Skeletal muscle satellite cell (primary cell): ENCODE data around the gene MOB3A.

Experiments
- H3K27me3 ChIP-seq: 2 replicates; pipeline ENCODE4 v1.7.0; 2013; ENCODE audit warnings: low read length; ENCODE audit not compliant: control insufficient read depth, insufficient read depth
- H3K36me3 ChIP-seq: 2 replicates; pipeline ENCODE4 v1.7.0; 2013; ENCODE audit warnings: mild to moderate bottlenecking, control low read depth, low read length; ENCODE audit not compliant: insufficient read depth
- H3K4me1 ChIP-seq: 2 replicates; pipeline ENCODE4 v1.7.0; 2013; ENCODE audit warnings: low read length; ENCODE audit not compliant: control insufficient read depth, insufficient read depth
- H3K4me2 ChIP-seq: 2 replicates; pipeline ENCODE4 v1.7.0; 2013; ENCODE audit warnings: mild to moderate bottlenecking, low read length
- H3K4me3 ChIP-seq: 2 replicates; pipeline ENCODE4 v1.7.0; 2013; ENCODE audit warnings: low read length
- H3K9ac ChIP-seq: 2 replicates; pipeline ENCODE4 v1.7.0; 2013; ENCODE audit warnings: mild to moderate bottlenecking, low read depth, low read length, moderate library complexity
- H3K9me3 ChIP-seq: replicated peaks from 2 replicates; pipeline ENCODE4 v1.7.0; 2013; ENCODE audit warnings: mild to moderate bottlenecking, control low read depth, low read length

Gene MOB3A

DNA sequence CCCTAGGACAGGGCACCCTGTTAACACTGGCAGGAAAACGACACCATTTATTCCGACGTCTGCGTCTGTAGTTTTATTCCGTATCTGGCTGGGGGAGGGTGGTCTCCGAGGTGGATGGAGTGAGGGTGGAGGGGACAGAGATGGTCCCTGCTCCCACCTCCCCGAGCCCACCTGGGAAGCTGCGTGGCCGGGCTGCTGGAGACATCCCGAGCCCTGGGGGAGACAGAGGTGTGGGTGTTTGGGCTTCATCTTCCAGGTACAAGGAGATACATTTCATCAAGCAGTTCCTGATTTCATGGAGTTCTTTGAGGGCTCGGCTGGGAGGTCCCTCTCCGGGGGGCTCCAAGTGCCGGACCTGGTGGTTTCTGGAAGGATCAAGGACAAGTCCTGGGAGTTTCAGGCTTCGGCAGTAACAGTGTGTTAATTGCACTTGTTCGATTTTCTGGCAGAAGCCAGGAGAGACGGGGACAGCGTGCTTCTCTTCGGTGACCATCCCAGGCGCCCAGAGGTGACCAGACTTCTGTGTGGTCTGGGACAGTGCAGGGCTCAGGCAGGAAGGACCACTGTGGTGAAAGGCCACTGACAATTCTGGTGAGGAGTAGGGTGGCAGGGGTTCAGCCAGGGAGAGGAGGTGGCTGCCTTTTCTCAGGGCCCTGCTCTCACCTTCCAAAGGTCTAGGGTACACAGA is 25.0 kb downstream of the MOB3A start:
- H3K4me1 ChIP-seq = no peaks in the 10 kb centered on the region

GRCh38 chr19:2070436-2070827 is 25.7 kb downstream of the MOB3A start:
- peaks cover 32% of the 10 kb centered on the region for H3K36me3 ChIP-seq
- H3K9ac ChIP-seq = no peak overlapping the region
- no peaks in the 10 kb centered on the region for H3K27me3 ChIP-seq
- no peak overlapping the region for H3K4me2 ChIP-seq
- H3K4me3 ChIP-seq = no peak overlapping the region
- no peaks in the 10 kb centered on the region for H3K4me1 ChIP-seq
- no peaks in the 10 kb centered on the region for H3K9me3 ChIP-seq

More for the DNA sequence above, 25.0 kb downstream of the MOB3A start:
- H3K4me3 ChIP-seq = no peak overlapping the region
- H3K36me3 ChIP-seq = peaks cover 34% of the 10 kb centered on the region
- H3K9me3 ChIP-seq = no peaks in the 10 kb centered on the region
- H3K9ac ChIP-seq = no peak overlapping the region
- H3K27me3 ChIP-seq = no peaks in the 10 kb centered on the region
- H3K4me2 ChIP-seq = no peak overlapping the region

DNA sequence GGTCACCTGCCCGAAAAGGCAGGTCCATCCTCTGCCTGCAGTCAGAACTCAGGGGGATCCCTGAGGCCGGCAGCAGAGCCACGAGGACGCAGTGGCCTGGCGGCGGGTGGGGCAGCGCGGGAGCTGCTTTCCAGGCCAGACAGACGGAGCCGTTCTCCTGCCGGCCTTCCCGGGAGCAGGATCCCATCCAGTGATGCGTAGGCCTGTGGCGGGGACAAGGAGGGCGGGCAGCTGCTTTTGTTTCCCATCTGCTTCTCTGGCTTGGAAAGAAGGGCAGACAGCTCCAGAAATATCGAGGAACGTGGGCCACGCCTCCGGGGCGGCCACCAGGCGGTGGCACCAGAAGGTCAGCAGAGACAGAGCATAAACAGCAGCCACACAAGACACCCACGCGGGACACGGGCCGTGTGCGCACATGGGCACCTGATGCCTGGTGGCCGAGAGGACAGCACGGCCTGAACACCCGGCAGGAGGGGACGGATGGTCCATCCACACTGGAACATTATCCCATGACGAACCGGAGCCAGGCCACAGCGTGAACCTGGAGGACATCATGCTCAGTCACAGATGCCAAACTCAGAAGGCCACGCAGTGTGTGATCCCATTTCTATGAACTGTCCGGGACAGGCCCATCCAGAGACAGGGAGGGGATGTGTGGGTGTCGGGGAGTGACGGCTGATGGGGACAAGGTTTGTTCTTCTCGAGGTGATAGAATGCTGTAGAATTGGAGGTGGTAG is 31.2 kb downstream of the MOB3A start:
- peak overlapping the region; percentile 42 for H3K9ac ChIP-seq

DNA sequence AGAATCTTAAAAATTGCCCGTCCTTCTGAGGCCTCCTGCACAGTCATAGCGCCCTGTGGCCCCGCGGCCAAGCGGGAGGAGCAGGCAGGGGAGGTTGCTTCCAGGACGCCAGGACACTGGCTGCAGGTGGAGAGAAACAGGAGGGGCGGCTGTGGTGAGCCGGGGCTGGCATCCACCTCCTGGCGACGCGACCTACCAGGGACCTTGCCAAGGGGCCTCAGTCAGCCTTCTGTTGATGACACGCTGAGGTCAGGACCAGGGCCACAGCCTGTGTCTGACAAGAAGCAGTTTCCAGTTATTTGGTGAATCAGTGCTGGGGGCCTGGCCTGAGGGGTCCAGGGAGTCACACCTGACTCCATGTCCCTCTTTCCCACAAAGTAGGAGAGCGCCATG is 31.7 kb downstream of the MOB3A start:
- H3K36me3 ChIP-seq = no peaks in the 10 kb centered on the region
- no peaks in the 10 kb centered on the region for H3K27me3 ChIP-seq
- peak overlapping the region; percentile 42 for H3K9ac ChIP-seq
- peaks cover 37% of the 10 kb centered on the region for H3K4me1 ChIP-seq
- peak overlapping the region; percentile 11 for H3K4me3 ChIP-seq
- peak overlapping the region; percentile 65 for H3K4me2 ChIP-seq
- no peaks in the 10 kb centered on the region for H3K9me3 ChIP-seq

More for the DNA sequence above, 31.2 kb downstream of the MOB3A start:
- Histone ChIP-seq H3K4me2 (peak overlapping the region; percentile 65), H3K27me3 (no peaks in the 10 kb centered on the region), H3K36me3 (no peaks in the 10 kb centered on the region), H3K4me3 (peak overlapping the region; percentile 11), H3K9me3 (no peaks in the 10 kb centered on the region), H3K4me1 (peaks cover 32% of the 10 kb centered on the region)

DNA sequence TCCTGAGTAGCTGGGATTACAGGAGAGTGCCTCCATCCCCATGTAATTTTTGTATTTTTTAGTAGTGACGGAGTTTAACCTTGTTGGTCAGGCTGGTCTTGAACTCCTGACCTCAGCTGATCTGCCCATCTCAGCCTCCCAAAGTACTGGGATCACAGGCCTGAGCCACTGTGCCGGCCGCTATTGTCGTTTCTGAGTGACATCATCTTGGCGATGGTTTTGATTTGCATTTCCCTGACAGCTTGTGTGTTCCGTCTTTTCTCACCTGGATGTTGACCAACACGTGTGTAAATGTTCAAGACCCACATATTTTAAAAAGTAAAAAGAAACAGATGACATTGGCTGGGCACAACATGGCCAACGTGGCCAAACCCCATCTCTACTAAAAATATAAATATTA is 32.3 kb downstream of the MOB3A start:
- Histone ChIP-seq H3K4me1 (peaks cover 43% of the 10 kb centered on the region), H3K9me3 (no peaks in the 10 kb centered on the region), H3K27me3 (no peaks in the 10 kb centered on the region), H3K9ac (no peak overlapping the region), H3K36me3 (no peaks in the 10 kb centered on the region), H3K4me3 (no peak overlapping the region), H3K4me2 (no peak overlapping the region)

GRCh38 chr19:2062770-2063169 is 33.4 kb downstream of the MOB3A start:
- peaks cover 46% of the 10 kb centered on the region for H3K4me1 ChIP-seq
- H3K9me3 ChIP-seq = no peaks in the 10 kb centered on the region
- no peak overlapping the region for H3K4me2 ChIP-seq
- no peak overlapping the region for H3K4me3 ChIP-seq
- H3K27me3 ChIP-seq = no peaks in the 10 kb centered on the region
- H3K36me3 ChIP-seq = no peaks in the 10 kb centered on the region
- H3K9ac ChIP-seq = no peak overlapping the region

DNA sequence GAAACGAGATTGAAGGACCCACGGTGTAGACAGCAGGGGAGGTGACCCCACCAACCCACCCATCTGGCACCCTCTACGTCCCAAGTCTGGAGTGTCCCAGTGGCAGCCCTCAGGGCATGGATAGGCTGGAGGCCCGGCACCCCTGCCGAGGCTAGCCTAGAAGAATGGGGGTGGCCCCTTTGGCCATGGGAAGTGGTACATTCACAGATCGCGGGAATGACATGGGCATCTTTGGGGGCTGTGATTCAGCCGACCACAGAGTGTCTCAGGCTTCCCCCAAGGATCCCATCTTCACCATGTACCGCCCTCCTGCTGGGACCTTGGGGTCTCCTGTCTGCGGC is 33.8 kb downstream of the MOB3A start:
- no peaks in the 10 kb centered on the region for H3K9me3 ChIP-seq
- peak overlapping the region; percentile 93 for H3K4me2 ChIP-seq
- no peak overlapping the region for H3K4me3 ChIP-seq
- H3K9ac ChIP-seq = no peak overlapping the region
- no peaks in the 10 kb centered on the region for H3K27me3 ChIP-seq
- H3K4me1 ChIP-seq = peaks cover 46% of the 10 kb centered on the region
- H3K36me3 ChIP-seq = no peaks in the 10 kb centered on the region

GRCh38 chr19:2061495-2062388 is 34.4 kb downstream of the MOB3A start:
- Histone ChIP-seq H3K36me3 (no peaks in the 10 kb centered on the region), H3K9me3 (no peaks in the 10 kb centered on the region), H3K4me3 (peak overlapping the region; percentile 74), H3K9ac (peak overlapping the region; percentile 91), H3K4me2 (peak overlapping the region; percentile 93), H3K27me3 (no peaks in the 10 kb centered on the region), H3K4me1 (peaks cover 47% of the 10 kb centered on the region)

GRCh38 chr19:2060884-2061494 is 35.1 kb downstream of the MOB3A start:
- H3K4me1 ChIP-seq = peaks cover 53% of the 10 kb centered on the region

DNA sequence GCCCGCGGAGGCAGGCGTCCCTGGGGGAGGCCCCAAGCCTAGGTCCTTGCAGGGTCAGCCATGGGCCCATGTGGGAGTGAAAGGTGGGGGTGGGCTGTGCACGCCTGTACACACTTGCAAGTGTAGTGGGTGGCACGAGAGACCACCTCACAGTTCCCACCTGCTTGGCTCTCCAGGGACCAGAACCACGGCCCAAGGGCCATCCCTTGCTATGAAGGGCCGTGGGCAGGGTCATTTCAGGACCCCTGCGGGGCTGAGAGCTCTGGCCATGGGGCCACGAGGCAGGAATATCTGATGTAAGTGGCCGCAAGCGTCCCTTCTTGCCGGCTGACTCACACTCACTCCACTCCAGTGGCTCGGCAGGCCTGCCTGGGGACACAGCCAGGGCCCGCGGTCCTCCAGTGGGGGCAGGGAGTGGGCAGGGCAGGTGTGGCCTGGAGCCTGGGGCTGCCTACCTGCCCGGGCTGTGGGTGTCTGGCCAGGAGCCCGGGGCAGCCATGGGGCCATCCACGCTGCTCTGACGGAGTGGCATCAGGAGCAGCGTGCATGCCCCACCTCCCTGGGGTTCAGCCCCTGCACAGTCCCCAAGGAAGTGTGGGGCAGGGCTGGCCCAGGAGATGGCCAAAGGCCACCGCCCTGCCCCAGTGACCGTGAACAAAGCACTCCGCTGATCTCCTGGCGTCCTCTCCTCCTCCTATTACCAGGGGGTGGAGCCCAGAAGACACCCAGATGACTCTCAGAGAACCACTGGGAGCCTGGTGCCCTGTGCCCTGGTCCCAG is 36.5 kb downstream of the MOB3A start:
- H3K27me3 ChIP-seq = no peaks in the 10 kb centered on the region
- H3K9me3 ChIP-seq = no peaks in the 10 kb centered on the region
- H3K9ac ChIP-seq = peak overlapping the region; percentile 91
- H3K36me3 ChIP-seq = no peaks in the 10 kb centered on the region
- peaks cover 53% of the 10 kb centered on the region for H3K4me1 ChIP-seq
- H3K4me3 ChIP-seq = peak overlapping the region; percentile 74
- H3K4me2 ChIP-seq = peak overlapping the region; percentile 93

More at GRCh38 chr19:2060884-2061494, 35.1 kb downstream of the MOB3A start:
- Histone ChIP-seq H3K4me3 (peak overlapping the region; percentile 74), H3K9ac (peak overlapping the region; percentile 91), H3K27me3 (no peaks in the 10 kb centered on the region), H3K36me3 (no peaks in the 10 kb centered on the region), H3K9me3 (no peaks in the 10 kb centered on the region), H3K4me2 (peak overlapping the region; percentile 93)
